Regular cardiac myocyte (primary cell): ENCODE measurements around the gene BPIFA2. TPM values are rescaled to one million over a fixed set of nuclear protein-coding genes. Genes with fewer than 3 reads are reported as not detected.

ENCODE experiments used
- total RNA-seq: library from RNA; depleted of rRNA; stranded (reverse); fragments of >200 nt; gene quantifications from 2 replicates; pipeline ENCODE4 v1.2.3, GENCODE V29; 2014

The BPIFA2 gene, protein sequence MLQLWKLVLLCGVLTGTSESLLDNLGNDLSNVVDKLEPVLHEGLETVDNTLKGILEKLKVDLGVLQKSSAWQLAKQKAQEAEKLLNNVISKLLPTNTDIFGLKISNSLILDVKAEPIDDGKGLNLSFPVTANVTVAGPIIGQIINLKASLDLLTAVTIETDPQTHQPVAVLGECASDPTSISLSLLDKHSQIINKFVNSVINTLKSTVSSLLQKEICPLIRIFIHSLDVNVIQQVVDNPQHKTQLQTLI
- total RNA-seq = not detected in 2 replicates

DNA sequence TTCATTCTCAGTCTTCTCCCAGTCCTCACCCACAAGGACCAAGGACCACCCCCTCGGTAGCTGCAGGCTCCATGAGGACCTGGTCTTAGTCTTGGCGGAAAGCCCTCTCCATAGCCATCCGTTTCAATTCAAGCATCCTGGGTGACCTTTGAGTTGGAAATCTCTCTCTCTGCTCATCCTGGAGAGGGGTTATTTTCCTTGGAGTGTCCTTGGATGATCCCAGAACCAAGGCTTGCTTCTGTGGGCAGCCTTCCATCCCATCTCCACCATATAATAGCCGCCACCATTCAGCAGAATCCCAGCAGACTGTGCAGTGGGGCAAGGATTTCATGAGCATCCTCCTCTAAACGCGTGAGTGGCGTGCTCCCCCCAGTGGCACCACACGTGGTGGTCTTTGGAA, at the start of gene BPIFA2:
BPIFA2 (plus strand) TSS at position 301 of the 400 bp plus-strand sequence. CDS start 987 bp downstream, outside the sequence.

DNA sequence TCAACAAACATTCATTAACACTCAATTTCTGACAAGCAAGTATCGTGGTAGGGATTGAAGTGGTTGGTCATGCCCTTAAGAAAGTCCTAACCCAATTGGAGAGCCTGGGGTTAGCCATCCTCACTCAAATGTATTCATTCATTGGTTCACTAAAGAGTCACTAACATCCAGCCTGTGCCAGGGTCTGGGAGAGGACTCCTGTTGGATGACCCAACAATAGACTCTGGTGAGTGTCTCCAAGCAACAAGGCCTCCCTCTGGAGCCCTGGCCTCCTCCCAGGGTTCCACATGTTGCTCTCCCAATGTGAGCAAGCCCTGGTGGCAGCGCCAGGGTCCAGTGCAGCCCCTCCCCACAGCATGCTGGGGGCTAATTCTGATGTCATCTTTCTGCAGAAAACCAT, 49.1 kb downstream of the BPIFA2 start, which contains the start of gene BPIFA3:
BPIFA3 (plus strand) TSS at position 301 of the 400 bp plus-strand sequence. CDS start 185 bp downstream, outside the sequence.

Other genes with a start within 250 kb of the BPIFA2 start
- not detected in 2 replicates for gene SUN5, start 163.7 kb upstream of the BPIFA2 start, total RNA-seq
- not detected in 2 replicates for gene BPIFB2, start 160.5 kb upstream of the BPIFA2 start, total RNA-seq
- gene BPIFB6, start 136.5 kb upstream of the BPIFA2 start, total RNA-seq = not detected in 2 replicates
- gene BPIFB3, start 114.3 kb upstream of the BPIFA2 start, total RNA-seq = not detected in 2 replicates
- not detected in 2 replicates for gene BPIFB4, start 88.5 kb upstream of the BPIFA2 start, total RNA-seq
- gene BPIFA3, start 49.2 kb downstream of the BPIFA2 start, total RNA-seq = not detected in 2 replicates
- gene BPIFA1, start 67.8 kb downstream of the BPIFA2 start, total RNA-seq = not detected in 2 replicates
- gene BPIFB1, start 115.1 kb downstream of the BPIFA2 start, total RNA-seq = not detected in 2 replicates
- 17.2 and 23.4 TPM in 2 replicates for gene CDK5RAP1, start 233.4 kb downstream of the BPIFA2 start, total RNA-seq